H1 (cell line): ENCODE results near the gene ACACB. TPM values are rescaled to one million over a fixed set of nuclear protein-coding genes. Genes with fewer than 3 reads are reported as not detected.

Source experiments
- CTCF ChIA-PET: fragments of 300-600 bp; sonication (Branson Sonifier 250); formaldehyde crosslinking; loops from one replicate; lab custom pipeline; 2021; ENCODE audit not compliant: partially characterized antibody; lab: Charles Lee
- POLR2A ChIA-PET: fragments of 300-600 bp; sonication (Branson Sonifier 250); formaldehyde crosslinking; loops from one replicate; lab custom pipeline; 2021; ENCODE audit warnings: inconsistent platforms; ENCODE audit not compliant: partially characterized antibody; lab: Charles Lee
- DNase-seq, 2 experiments: peaks; one replicate each; pipeline versions ENCODE4 v3.0.0 to v3.0.0-alpha.2; 2010 to 2022; ENCODE audit warnings: low spot score in 2 of 2, low read depth in 1 of 2, mixed read lengths in 1 of 2
- FAIRE-seq: peaks from 2 replicates; lab custom pipeline; 2011; peaks lifted over from hg19 to GRCh38; lab: Jason Lieb, UNC
- H2AFZ ChIP-seq: 2 replicates; pipeline ENCODE4 v1.8.1; 2012; ENCODE audit warnings: low read length, inconsistent platforms
- H2AK5ac ChIP-seq: 2 replicates; pipeline ENCODE4 v1.6.1; 2013; ENCODE audit warnings: low read depth, low read length
- H2BK120ac ChIP-seq: replicated peaks from 2 replicates; pipeline ENCODE3; 2013; ENCODE audit warnings: low read depth, low read length, inconsistent platforms
- H2BK12ac ChIP-seq: 2 replicates; pipeline ENCODE4 v1.6.1; 2013; ENCODE audit warnings: low read depth, low read length
- H2BK15ac ChIP-seq: 2 replicates; pipeline ENCODE4 v1.6.1; 2013; ENCODE audit warnings: low read length
- H2BK20ac ChIP-seq: 2 replicates; pipeline ENCODE4 v1.6.1; 2013; ENCODE audit warnings: low read length
- H2BK5ac ChIP-seq: 2 replicates; pipeline ENCODE4 v1.6.1; 2013; ENCODE audit warnings: low read depth, low read length
- H3K14ac ChIP-seq: 2 replicates; pipeline ENCODE4 v1.6.1; 2013; ENCODE audit warnings: inconsistent platforms; ENCODE audit not compliant: insufficient read length
- H3K18ac ChIP-seq: 2 replicates; pipeline ENCODE4 v1.6.1; 2013; ENCODE audit warnings: low read length; ENCODE audit errors: extremely low read depth
- H3K23ac ChIP-seq: 2 replicates; pipeline ENCODE4 v1.6.1; 2013; ENCODE audit warnings: inconsistent platforms; ENCODE audit not compliant: insufficient read length
- H3K23me2 ChIP-seq: 2 replicates; pipeline ENCODE4 v1.6.1; 2013; ENCODE audit warnings: low read depth, low read length
- H3K27ac ChIP-seq: 2 replicates; pipeline ENCODE4 v1.6.1; 2011; ENCODE audit warnings: low read depth, low read length, inconsistent platforms
- H3K27me3 ChIP-seq, 4 experiments: replicated peaks in 1 of 4; 1 replicate in 1 of 4; 2 replicates in 3 of 4; pipeline versions ENCODE4 v1.6.1 to v1.8.1; 2011 to 2013; ENCODE audit warnings: low read length in 3 of 4, mild to moderate bottlenecking in 3 of 4, inconsistent platforms in 2 of 4, mixed read lengths in 2 of 4, moderate library complexity in 1 of 4; ENCODE audit not compliant: control insufficient read depth in 3 of 4, insufficient read depth in 3 of 4; ENCODE audit errors: extremely low read depth in 1 of 4
- H3K36me3 ChIP-seq, 4 experiments: 2 replicates each; pipeline versions ENCODE4 v1.6.1 to v1.8.1; 2011 to 2013; ENCODE audit warnings: mild to moderate bottlenecking in 4 of 4, low read length in 3 of 4, moderate library complexity in 2 of 4, control low read depth in 1 of 4, inconsistent platforms in 1 of 4; ENCODE audit not compliant: insufficient read depth in 4 of 4, control insufficient read depth in 2 of 4
- H3K4ac ChIP-seq: replicated peaks from 2 replicates; pipeline ENCODE3; 2013; ENCODE audit warnings: low read length, low read depth, mixed read lengths, inconsistent platforms; ENCODE audit not compliant: insufficient read length
- H3K4me1 ChIP-seq, 4 experiments: replicated peaks in 1 of 4; 1 replicate in 1 of 4; 2 replicates in 3 of 4; pipeline versions ENCODE4 v1.6.1 to v1.8.1; 2011 to 2013; ENCODE audit warnings: low read length in 3 of 4, inconsistent platforms in 2 of 4, mixed read lengths in 1 of 4; ENCODE audit not compliant: insufficient read depth in 4 of 4, control insufficient read depth in 3 of 4
- H3K4me2 ChIP-seq, 2 experiments: 2 replicates each; pipeline versions ENCODE4 v1.6.1 to v1.8.1; 2011 to 2013; ENCODE audit warnings: low read depth in 2 of 2, low read length in 2 of 2, control low read depth in 1 of 2, inconsistent platforms in 1 of 2, mild to moderate bottlenecking in 1 of 2; ENCODE audit not compliant: insufficient read depth in 1 of 2
- H3K4me3 ChIP-seq, 4 experiments: fragments of 200-600, 300-600 bp in 1 of 4; sonication (generic), shearing (Covaris generic), sonication (Bioruptor Twin) in 1 of 4; 2 replicates each; pipeline versions ENCODE4 v1.5.1 to v1.8.1; 2011 to 2016; ENCODE audit warnings: low read length in 4 of 4, low read depth in 3 of 4, control low read depth in 2 of 4, inconsistent platforms in 2 of 4, mild to moderate bottlenecking in 2 of 4, mixed read lengths in 1 of 4, moderate library complexity in 1 of 4; ENCODE audit not compliant: insufficient read depth in 2 of 4; ENCODE audit errors: extremely low read depth in 1 of 4
- H3K56ac ChIP-seq: replicated peaks from 2 replicates; pipeline ENCODE3; 2013; ENCODE audit warnings: low read depth, mild to moderate bottlenecking, mixed read lengths, low read length, inconsistent platforms; ENCODE audit not compliant: insufficient read length
- H3K79me1 ChIP-seq: 2 replicates; pipeline ENCODE4 v1.6.1; 2013; ENCODE audit warnings: low read depth, low read length, control low read depth
- H3K79me2 ChIP-seq, 2 experiments: 2 replicates each; pipeline versions ENCODE4 v1.6.1 to v1.8.1; 2012 to 2013; ENCODE audit warnings: low read length in 2 of 2, mild to moderate bottlenecking in 2 of 2, inconsistent platforms in 1 of 2; ENCODE audit not compliant: insufficient read depth in 2 of 2, control insufficient read depth in 1 of 2
- H3K9ac ChIP-seq, 4 experiments: replicated peaks in 1 of 4; 1 replicate in 1 of 4; 2 replicates in 3 of 4; pipeline versions ENCODE4 v1.6.1 to v1.8.1; 2011 to 2013; ENCODE audit warnings: low read depth in 3 of 4, low read length in 3 of 4, control low read depth in 2 of 4, mild to moderate bottlenecking in 2 of 4, moderate library complexity in 2 of 4, inconsistent platforms in 1 of 4; ENCODE audit errors: extremely low read depth in 1 of 4
- H3K9me3 ChIP-seq, 2 experiments: 2 replicates each; pipeline versions ENCODE4 v1.6.1 to v1.8.1; 2012 to 2013; ENCODE audit warnings: mild to moderate bottlenecking in 2 of 2, moderate library complexity in 2 of 2, control low read depth in 1 of 2, inconsistent platforms in 1 of 2, low read depth in 1 of 2, low read length in 1 of 2, mixed read lengths in 1 of 2; ENCODE audit not compliant: insufficient read depth in 2 of 2
- H4K20me1 ChIP-seq, 2 experiments: replicated peaks in 1 of 2; 2 replicates each; pipeline versions ENCODE3 to v1.8.1; 2011 to 2013; ENCODE audit warnings: inconsistent platforms in 2 of 2, low read length in 2 of 2, mild to moderate bottlenecking in 1 of 2; ENCODE audit not compliant: insufficient read depth in 2 of 2, control insufficient read depth in 1 of 2
- H4K5ac ChIP-seq: 2 replicates; pipeline ENCODE4 v1.6.1; 2013; ENCODE audit warnings: low read length, low read depth, mixed read lengths, inconsistent platforms; ENCODE audit not compliant: insufficient read length
- H4K8ac ChIP-seq: 2 replicates; pipeline ENCODE4 v1.8.0; 2013; ENCODE audit warnings: mild to moderate bottlenecking, moderate library complexity, low read length, inconsistent platforms; ENCODE audit not compliant: insufficient read depth; ENCODE audit errors: extremely low read depth
- H4K91ac ChIP-seq: replicated peaks from 2 replicates; pipeline ENCODE3; 2013; ENCODE audit warnings: low read length, mixed read lengths, inconsistent platforms; ENCODE audit not compliant: insufficient read length
- KDM4A ChIP-seq: IDR thresholded peaks from one replicate; pipeline ENCODE4 v1.7.1; 2012; ENCODE audit warnings: low read depth, mild to moderate bottlenecking, moderate library complexity, low read length, inconsistent platforms; ENCODE audit not compliant: severe bottlenecking
- POLR2A ChIP-seq, 2 experiments: IDR thresholded peaks; 1 replicate in 1 of 2; 2 replicates in 1 of 2; pipeline ENCODE4 v1.6.1; 2011; ENCODE audit warnings: low read depth in 2 of 2, low read length in 2 of 2, mild to moderate bottlenecking in 2 of 2; ENCODE audit errors: control extremely low read depth in 1 of 2
- WGBS, 2 experiments: shearing (Covaris generic) in 1 of 2; methylation state at CpG; one replicate each; pipeline versions ENCODE4 v1.1.6 to v1.1.7; 2013 to 2015; ENCODE audit warnings: low lambda C conversion rate in 2 of 2, mixed read lengths in 2 of 2, inconsistent platforms in 1 of 2, low coverage in 1 of 2, missing lambda C conversion rate in 1 of 2; ENCODE audit not compliant: insufficient replicate concordance in 2 of 2, insufficient coverage in 1 of 2, insufficient read length in 1 of 2; ENCODE audit errors: extremely low coverage in 1 of 2, missing lambda C conversion rate in 1 of 2; 5-methylcytosine and 5-hydroxymethylcytosine counted together
- polyA plus RNA-seq, 7 experiments: library from polyadenylated mRNA; depleted of rRNA in 3 of 7; stranded (reverse) in 5 of 7; unstranded in 2 of 7; fragments of >200 nt in 5 of 7; fragments of 200-250 nt in 2 of 7; gene quantifications; 1 replicate in 5 of 7; 2 replicates in 1 of 7; 4 replicates in 1 of 7; pipeline versions ENCODE4 v1.2.1 to v1.2.3, GENCODE V29; 2011 to 2013; ENCODE audit warnings: missing spikeins in 2 of 7, mixed read lengths in 2 of 7
- total RNA-seq: library from RNA; stranded (reverse); fragmentation: NEBNext Ultra II Directional; extraction: Animal tissue kit (Norgen Biotek cat#: 25700); gene quantifications from 2 replicates; pipeline ENCODE4 v1.2.1, GENCODE V29; 2021

The ACACB gene
- total and polyA plus RNA-seq, 2 of the 8 experiments (the other 6 are each of a cell fraction or from before 2014, with no cell fraction given): 5.8 to 15.3 TPM

GRCh38 chr12:109100741-109101140 lies 15.6 kb upstream of the ACACB start:
- Histone ChIP-seq H4K8ac (no peak overlapping the region), H4K5ac (no peak overlapping the region), H2BK12ac (no peak overlapping the region), H4K91ac (no peak overlapping the region), H3K9me3 (no peaks in the 10 kb centered on the region), H3K79me2 (peaks cover 0 to 25% of the 10 kb centered on the region in 2 experiments; a peak in 2 of 4 replicates), H3K56ac (no peak overlapping the region), H3K23me2 (peaks cover 6% of the 10 kb centered on the region), H3K27ac (no peak overlapping the region), H3K4me1 (no peaks in the 10 kb centered on the region; a peak in 1 of 7 replicates), H2AFZ (no peak overlapping the region), H3K23ac (no peak overlapping the region), H3K4me2 (no peak overlapping the region), H3K18ac (no peak overlapping the region), H2AK5ac (no peak overlapping the region), H3K27me3 (no peaks in the 10 kb centered on the region), H3K14ac (no peak overlapping the region), H3K4ac (no peak overlapping the region), H3K4me3 (no peak overlapping the region), H2BK15ac (no peak overlapping the region), H3K9ac (no peak overlapping the region), H3K36me3 (peaks cover 35 to 67% (median 56%) of the 10 kb centered on the region in 4 experiments), H4K20me1 (peaks cover 0 to 9% of the 10 kb centered on the region in 2 experiments), H3K79me1 (no peaks in the 10 kb centered on the region), H2BK120ac (no peak overlapping the region), H2BK5ac (no peak overlapping the region), H2BK20ac (no peak overlapping the region)
- TF ChIP-seq POLR2A (IDR thresholded peaks at IDR 0.05; ENCODE audit: control extremely low read depth in 1 of 2, low read depth in 2 of 2, low read length in 2 of 2) (no peak), KDM4A (no peak)
- FAIRE-seq (no peak), DNase-seq (no peak)
- WGBS, 2 experiments: 88% methylated on average over 4 of the region's 4 CpGs; no CpG with 5 or more reads in 1 of the 2 experiments
- CTCF ChIA-PET: interaction anchor here (0.8 to 0.9 kb wide), 3 partner anchors 11 to 327 kb away, joined by 3 to 5 read pairs (median 3); no protein-coding TSS in a partner anchor
- POLR2A ChIA-PET: interaction anchor here (0.9 to 2.7 kb wide), 4 partner anchors 9 to 545 kb away, joined by 3 to 9 read pairs (median 4); partner anchors contain the start of gene ACACB
